GM21367 (cell line): ENCODE results near the gene SNX1.
A peak's percentile ranks its signal among the peaks of the same experiment; 100 is the strongest.

Experiments used
- ATAC-seq: cut with Tn5 transposase; IDR thresholded peaks from one replicate; pipeline ENCODE4 v1.9.1; 2021; ENCODE audit not compliant: unreplicated experiment

Gene SNX1

DNA sequence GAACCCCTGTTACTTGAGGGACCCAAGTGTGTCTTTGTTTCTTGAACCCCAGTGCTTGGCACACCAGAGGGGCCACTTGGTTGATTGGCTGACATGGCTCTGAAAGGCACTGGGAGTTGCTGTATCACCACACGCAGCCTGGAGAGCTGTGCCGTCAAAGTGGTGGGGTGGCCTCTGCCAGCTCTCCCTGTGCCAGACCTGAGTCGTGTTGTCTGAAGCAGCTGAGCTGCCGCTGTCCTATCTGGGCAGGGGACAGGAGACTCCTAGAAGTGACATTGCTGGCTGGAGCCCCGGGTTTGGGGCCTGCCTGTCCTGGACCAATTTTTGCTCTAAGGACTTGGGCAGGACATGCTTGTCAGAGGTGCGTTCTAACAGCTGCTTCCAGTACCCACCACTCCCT is 50.3 kb downstream of the SNX1 start:
- ATAC-seq, result no peak

- ATAC-seq, result no peak
Observed at GRCh38 chr15:64146520-64146884, 50.7 kb downstream of the SNX1 start.

GRCh38 chr15:64146885-64147681 is 51.3 kb downstream of the SNX1 start:
- no peak for ATAC-seq

GRCh38 chr15:64148168-64148567 is 52.4 kb downstream of the SNX1 start:
- ATAC-seq, result no peak

DNA sequence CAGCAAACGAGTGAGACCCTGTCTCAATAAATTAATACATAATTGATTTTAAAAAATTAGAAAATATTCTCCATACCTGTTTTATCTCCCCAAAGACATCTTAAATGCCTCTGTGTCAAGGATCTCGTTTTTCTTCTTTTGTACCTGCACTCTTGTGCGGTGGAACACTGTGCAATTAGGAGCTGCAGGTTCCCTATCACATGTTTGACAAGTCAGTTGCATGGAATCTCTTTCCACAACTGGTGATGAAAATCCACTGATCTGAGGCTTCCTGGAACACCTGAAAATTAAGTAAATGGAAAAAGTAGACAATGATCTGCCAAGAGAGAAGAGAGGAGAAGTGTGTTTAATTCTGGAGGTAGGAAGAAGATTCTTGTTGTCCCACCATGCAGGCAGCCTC is 52.8 kb downstream of the SNX1 start:
- no peak for ATAC-seq

DNA sequence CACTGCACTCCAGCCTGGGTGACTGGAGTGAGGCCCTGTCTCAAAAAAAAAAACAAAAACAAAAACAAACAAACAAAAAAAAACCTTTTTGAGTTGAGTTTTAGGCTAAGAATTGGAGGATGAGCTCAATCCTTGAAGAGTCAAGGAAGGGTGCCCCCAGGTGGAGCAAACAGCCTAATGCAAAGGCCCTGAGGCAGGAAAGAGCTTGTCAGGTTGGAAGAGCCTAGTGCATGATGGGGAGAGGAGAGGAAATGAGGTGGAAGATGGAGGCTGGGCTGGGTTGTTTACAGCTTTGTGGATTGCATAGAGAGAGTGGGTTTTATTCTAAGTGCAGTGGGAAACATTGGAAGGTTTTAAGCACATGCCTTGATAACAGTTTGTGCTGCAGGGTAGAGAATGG is 53.6 kb downstream of the SNX1 start:
- no peak for ATAC-seq

- no peak for ATAC-seq
Observed at GRCh38 chr15:64149893-64150578, 54.3 kb downstream of the SNX1 start.

- ATAC-seq, result no peak
Observed at GRCh38 chr15:64151727-64152506, 56.1 kb downstream of the SNX1 start, which contains the start of gene SNX22. Gene SNX22 (plus strand): TSS chr15:64151731. CDS start chr15:64151776, 45 bp downstream.

DNA sequence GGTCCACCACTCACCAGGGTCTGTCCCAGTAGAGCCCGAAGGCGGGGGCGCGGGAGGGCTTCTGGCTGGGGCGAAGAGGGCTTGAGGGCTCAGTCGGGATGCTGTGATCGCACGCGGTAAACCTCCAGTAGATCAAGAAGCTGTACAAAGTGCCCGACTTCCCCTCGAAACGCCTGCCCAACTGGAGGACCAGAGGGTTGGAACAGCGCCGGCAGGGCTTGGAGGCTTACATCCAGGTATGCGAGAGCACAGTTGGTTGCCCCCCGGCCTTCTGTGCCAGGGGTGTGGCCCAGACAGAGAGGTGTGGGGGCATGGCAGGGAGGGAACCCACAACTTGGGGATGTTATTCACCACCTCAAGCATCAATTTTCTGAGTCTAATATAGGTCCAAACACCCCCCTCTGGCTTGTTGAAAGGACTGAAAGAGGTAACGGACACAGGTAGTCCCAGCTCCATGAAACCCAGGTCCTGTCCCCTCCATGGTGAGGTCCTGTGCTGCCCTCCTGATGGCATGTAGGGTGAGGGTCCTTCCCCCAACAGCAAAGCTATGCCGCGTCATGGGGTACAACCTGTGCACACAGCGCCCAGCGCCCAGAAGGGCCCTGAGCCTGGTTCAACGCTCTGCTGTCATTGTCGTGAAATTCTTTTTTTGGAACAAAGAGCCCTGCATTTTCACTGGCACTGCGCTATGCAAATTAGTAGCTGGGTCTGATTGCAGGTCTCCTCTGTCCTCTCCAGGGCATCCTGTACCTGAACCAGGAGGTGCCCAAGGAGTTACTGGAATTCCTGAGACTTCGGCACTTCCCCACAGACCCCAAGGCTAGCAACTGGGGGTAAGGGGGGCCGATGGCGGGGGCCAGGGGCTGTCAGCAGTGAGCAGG is 57.0 kb downstream of the SNX1 start:
- no peak for ATAC-seq

GRCh38 chr15:64153480-64154367 is 57.9 kb downstream of the SNX1 start:
- ATAC-seq, result peak; percentile 40

DNA sequence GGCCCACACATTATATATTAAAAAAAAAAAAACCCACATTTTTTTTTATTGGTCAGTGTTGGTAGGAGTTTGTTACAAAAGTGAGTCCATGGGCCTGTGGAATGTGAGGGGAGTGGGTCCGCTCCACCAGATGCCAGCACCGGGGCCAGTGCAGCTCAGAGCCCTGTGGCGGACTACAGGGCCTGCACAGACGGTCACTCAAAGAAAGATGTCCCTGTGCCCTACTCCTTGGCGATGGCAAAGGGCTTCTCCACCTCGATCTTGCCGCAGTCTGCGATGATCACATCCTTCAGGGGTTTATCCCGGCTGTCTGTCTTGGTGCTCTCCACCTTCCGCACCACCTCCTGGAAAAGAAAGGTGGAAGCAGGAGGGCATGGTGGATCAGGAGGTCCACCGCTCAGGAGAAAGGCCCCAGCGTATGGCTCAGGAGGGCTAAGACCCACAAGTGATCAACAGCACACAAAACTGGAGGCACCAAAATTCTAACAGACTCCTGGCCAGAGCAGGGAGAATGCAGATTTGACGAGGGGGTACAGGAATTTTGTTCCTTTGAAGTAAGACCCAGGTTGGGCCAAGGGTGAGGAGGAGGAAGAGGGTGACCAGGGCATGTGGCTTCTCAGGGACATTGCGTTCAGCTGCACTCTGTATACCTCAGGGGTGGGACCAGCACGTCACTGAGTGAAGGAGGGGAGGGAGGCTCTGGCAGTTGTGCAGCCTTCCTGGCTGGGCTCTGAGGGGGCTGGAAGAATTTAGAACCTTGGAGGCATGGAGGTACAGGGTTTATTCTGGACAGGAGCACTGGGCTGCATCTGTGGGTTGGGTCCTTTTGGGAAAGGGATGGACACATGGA is 60.2 kb downstream of the SNX1 start:
- no peak for ATAC-seq

GRCh38 chr15:64156652-64157331 is 61.0 kb downstream of the SNX1 start:
- ATAC-seq, result no peak

DNA sequence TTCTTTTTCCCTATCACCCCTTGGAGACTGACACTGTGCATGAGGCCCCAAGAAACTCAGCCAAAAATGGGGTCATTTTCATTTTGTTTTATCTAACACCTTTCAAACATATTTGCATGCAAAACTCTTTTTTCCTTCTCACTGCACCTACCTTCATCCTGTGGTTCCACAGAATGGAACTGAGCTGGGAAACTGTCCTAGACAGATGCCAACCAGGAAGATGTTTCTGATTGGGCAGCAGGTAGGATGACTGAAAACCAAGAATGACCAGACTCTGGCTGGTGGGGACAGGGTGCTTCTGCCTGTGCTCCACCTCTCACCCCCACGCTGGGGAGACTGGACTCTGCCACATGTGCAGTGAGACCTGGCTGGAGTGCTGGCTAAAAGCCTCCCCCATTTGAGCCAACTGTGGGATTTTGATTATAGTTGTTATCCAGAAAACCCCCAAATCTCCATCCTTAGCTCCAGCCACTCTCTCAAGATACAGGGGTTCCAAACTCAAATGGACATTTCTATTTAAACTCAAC is 61.9 kb downstream of the SNX1 start:
- no peak for ATAC-seq

DNA sequence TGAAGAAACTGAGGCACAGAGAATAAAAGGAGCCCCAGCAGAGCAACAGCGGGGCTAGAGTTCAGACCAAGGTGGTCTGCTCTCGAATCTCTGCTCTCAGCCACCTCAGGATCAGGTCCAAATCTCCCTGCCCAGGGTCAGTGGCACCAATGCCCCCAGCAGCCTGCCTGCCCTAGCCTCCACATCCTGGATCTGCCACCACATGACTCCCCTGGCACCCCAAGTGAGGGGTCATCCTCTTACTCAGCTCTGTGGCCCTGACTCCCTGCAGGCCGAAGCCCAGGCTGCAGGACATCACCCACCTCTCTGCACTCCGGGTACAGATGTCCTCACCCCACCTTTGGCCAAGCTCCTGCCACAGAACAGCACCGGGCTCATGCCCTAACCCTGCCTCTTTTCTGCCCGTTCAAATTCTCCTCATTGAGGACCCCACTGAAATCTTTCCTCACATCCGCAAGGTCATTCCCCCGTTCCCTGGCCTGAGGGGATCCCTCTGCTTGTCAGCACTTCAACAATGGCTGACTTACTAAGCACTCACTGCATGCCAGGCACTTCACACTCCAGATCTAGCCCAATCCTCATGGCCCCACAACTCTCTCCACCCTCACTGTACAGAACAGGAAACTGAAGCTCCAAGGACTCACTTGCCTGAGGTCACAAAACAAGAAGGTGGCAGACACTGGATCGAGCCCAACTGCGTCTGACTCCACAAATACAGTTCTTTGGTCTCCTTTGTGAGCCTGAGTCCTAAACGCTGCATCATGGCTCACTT is 62.8 kb downstream of the SNX1 start:
- ATAC-seq, result no peak

DNA sequence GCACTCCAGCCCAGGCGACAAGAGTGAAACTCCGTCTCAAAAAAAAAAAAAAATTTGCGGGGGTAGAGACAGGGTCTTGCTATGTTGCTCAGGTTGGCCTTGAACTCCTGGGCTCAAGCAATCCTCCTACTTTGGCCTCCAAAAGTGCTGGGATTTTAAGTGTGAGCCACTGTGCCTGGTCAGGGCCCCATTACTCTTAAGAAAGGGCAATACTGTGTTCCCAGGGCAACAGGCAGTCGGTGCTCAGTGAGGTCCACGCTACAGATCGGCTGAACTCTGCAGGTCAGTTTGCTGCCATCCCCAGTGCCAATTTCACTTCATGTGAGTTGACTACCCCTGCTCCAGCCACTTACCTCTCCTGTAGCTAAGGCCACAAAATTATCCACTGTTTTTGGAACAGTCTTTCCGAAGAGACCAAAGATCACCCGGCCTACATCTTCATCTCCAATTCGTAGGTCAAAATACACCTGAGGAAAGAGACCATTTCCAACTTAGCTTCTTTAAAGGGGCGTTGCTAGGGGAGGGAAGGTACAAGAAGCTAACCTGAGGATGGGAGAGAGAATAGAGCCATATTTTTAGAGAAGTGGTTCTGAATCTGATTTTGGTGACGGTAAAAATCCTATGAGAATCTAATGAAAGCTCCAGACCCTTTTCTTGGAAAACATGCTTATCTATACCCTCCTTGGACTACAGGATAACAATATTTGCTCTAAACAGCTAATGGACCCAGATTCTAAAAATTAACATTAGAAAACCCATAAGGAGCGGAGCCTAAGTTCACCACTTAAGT is 66.1 kb downstream of the SNX1 start:
- no peak for ATAC-seq

DNA sequence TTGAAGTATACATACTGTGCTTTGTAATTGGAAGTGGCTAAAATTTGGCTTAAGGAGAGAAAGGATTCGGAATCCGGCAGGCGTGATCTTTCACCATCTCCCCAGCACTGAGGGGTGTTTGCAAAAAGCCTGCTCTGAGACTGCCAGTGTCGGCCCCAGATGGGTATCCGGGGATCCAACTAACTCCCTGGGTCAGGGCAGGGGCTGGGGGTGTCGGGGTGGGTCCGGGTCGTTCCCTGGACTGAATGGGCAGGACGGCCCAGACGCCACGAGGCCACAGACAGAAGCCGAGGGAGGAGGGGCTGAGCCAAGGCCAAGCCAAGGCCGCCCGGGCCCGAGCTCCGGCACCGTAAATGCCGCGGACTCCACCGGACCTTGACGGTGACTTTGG is 66.7 kb downstream of the SNX1 start:
- ATAC-seq, result peak; percentile 4
